SK-N-SH (cell line): ENCODE measurements around the gene PXDN.

Source experiments
- IRF3 ChIP-seq: fragments of 150-350 bp; IDR thresholded peaks from 2 replicates; pipeline ENCODE4 v1.6.1; 2016; ENCODE audit warnings: mild to moderate bottlenecking, low read depth, low read length
- YY1 ChIP-seq: IDR thresholded peaks from 2 replicates; pipeline ENCODE4 v1.4.0; 2012; ENCODE audit warnings: low read depth, mild to moderate bottlenecking

- TF ChIP-seq IRF3 (no peak), YY1 (no peak)
These were observed 39.4 kb downstream of the PXDN start for GRCh38 chr2:1704631-1705556.
